Panc1 (cell line): ENCODE data around the gene MINDY4. TPM values are rescaled to one million over a fixed set of nuclear protein-coding genes. Genes with fewer than 3 reads are reported as not detected.

Experiments used
- ATAC-seq: fragments of 200-7000 bp; cut with Tn5 transposase; 2 replicates; pipeline ENCODE4 v1.9.1; 2020; ENCODE audit warnings: mild to moderate bottlenecking, moderate library complexity
- BruUV-seq: library from RNA; stranded (reverse); fragments of 400-500 nt; replicated peaks from 2 replicates; lab custom pipeline; 2021; lab: Mats Ljungman, UMichigan
- CTCF ChIA-PET: fragments of 300-600 bp; sonication (Branson Sonifier 250); formaldehyde crosslinking; loops from one replicate; lab custom pipeline; 2022; ENCODE audit warnings: antibody characterized with exemption; lab: Charles Lee
- POLR2A ChIA-PET: fragments of 300-600 bp; sonication (Branson Sonifier 250); formaldehyde crosslinking; loops from one replicate; lab custom pipeline; 2022; ENCODE audit warnings: antibody characterized with exemption; lab: Charles Lee
- DNase-seq: peaks from one replicate; pipeline ENCODE4 v3.0.0-alpha.2; 2010; ENCODE audit warnings: low read depth, low spot score
- H3K27ac ChIP-seq: 2 replicates; pipeline ENCODE4 v1.5.1; 2011; ENCODE audit warnings: mild to moderate bottlenecking, low read length, inconsistent platforms
- H3K27me3 ChIP-seq: fragments of 200-500 bp; sonication (Bioruptor generic); 2 replicates; pipeline ENCODE4 v1.6.0; 2014; ENCODE audit warnings: low read length, inconsistent platforms; ENCODE audit not compliant: control insufficient read depth, insufficient read depth
- H3K36me3 ChIP-seq: fragments of 200-500 bp; sonication (Bioruptor generic); 2 replicates; pipeline ENCODE4 v1.5.1; 2014; ENCODE audit warnings: inconsistent platforms, mild to moderate bottlenecking, low read length, moderate library complexity; ENCODE audit not compliant: control insufficient read depth, insufficient read depth
- H3K4me1 ChIP-seq: 2 replicates; pipeline ENCODE4 v1.5.1; 2011; ENCODE audit warnings: inconsistent platforms, mild to moderate bottlenecking, low read length, moderate library complexity; ENCODE audit not compliant: control insufficient read depth, insufficient read depth
- H3K4me3 ChIP-seq, 2 experiments: 2 replicates each; pipeline ENCODE4 v1.5.1; 2011 to 2012; ENCODE audit warnings: low read depth in 2 of 2, low read length in 2 of 2, mild to moderate bottlenecking in 2 of 2, inconsistent platforms in 1 of 2, moderate library complexity in 1 of 2
- H3K9me3 ChIP-seq: fragments of 200-500 bp; sonication (Bioruptor generic); 2 replicates; pipeline ENCODE4 v1.5.1; 2014; ENCODE audit warnings: low read depth, mild to moderate bottlenecking, inconsistent platforms, low read length, moderate library complexity; ENCODE audit not compliant: control insufficient read depth, insufficient read depth
- POLR2AphosphoS5 ChIP-seq: IDR thresholded peaks from 2 replicates; pipeline ENCODE4 v1.6.1; 2012; ENCODE audit warnings: mild to moderate bottlenecking, low read depth, low read length, moderate library complexity
- SIN3A ChIP-seq: IDR thresholded peaks from 2 replicates; pipeline ENCODE4 v1.6.1; 2012; ENCODE audit warnings: low read depth, mild to moderate bottlenecking, low read length, moderate library complexity, borderline replicate concordance; ENCODE audit not compliant: insufficient read depth
- TCF7L2 ChIP-seq: IDR thresholded peaks from 2 replicates; pipeline ENCODE4 v1.6.1; 2011; ENCODE audit warnings: mild to moderate bottlenecking, low read depth, low read length, inconsistent platforms
- in situ Hi-C: cut with HindIII; loops from 2 replicates; pipeline ENCODE4 v1.10.0; 2016; ENCODE audit warnings: low sequenced_read_pairs, low pct_unique_long_range_greater_than_20kb
- intact Hi-C: fragments of 100-400 bp; cut with micrococcal nuclease; formaldehyde crosslinking; loops from one replicate; pipeline ENCODE4 v1.10.0; 2022; ENCODE audit not compliant: unreplicated experiment
- total RNA-seq: library from RNA; stranded (reverse); gene quantifications from one replicate; pipeline ENCODE4 v1.2.1, GENCODE V29; 2021; ENCODE audit not compliant: unreplicated experiment
- TF ChIP-seq, protein P1 (sequence below), 2 experiments: IDR thresholded peaks; 2 replicates each; pipeline ENCODE4 v1.6.1; 2011 to 2012; ENCODE audit warnings: low read depth in 2 of 2, control low read depth in 1 of 2, low read length in 1 of 2, mild to moderate bottlenecking in 1 of 2, moderate library complexity in 1 of 2; ENCODE audit not compliant: insufficient read depth in 1 of 2
- TF ChIP-seq, protein P2 (sequence below): fragments of 450-650 bp; IDR thresholded peaks from 2 replicates; pipeline ENCODE4 v1.5.1; 2017; ENCODE audit warnings: mild to moderate bottlenecking

The MINDY4 gene
- total RNA-seq, 1 experiment from 2014 or later, result 6.2 TPM

DNA sequence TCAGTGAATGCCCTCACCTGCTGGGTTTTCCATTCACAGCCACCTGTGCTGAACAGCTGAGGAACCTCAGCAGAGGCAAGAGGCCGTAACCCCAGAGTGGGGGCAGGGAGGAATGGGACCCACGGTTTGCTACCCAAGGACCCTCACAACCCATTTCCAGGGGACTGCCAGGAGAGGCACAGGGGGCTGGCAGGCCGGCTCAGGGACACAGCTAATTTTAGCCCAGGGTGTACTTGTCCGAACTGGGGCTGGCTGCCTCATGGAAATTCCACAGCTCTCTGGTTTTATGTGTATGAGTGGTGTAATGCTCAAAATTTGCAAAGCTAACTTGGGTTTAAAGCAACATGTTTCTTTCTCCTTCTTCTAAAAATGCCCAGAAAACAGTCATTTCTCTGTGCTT lies 42.2 kb downstream of the MINDY4 start:
- in situ Hi-C loops (no loop called here), intact Hi-C loops (no loop called here)
- Histone ChIP-seq H3K27ac (no peak overlapping the region), H3K9me3 (no peaks in the 10 kb centered on the region), H3K4me3 (no peak overlapping the region), H3K4me1 (no peaks in the 10 kb centered on the region), H3K36me3 (no peaks in the 10 kb centered on the region), H3K27me3 (no peaks in the 10 kb centered on the region)
- DNase-seq (no peak), ATAC-seq (no peak)
- CTCF ChIA-PET, result no interaction called here
- POLR2A ChIA-PET, result no interaction called here
- TF ChIP-seq, protein P1, sequence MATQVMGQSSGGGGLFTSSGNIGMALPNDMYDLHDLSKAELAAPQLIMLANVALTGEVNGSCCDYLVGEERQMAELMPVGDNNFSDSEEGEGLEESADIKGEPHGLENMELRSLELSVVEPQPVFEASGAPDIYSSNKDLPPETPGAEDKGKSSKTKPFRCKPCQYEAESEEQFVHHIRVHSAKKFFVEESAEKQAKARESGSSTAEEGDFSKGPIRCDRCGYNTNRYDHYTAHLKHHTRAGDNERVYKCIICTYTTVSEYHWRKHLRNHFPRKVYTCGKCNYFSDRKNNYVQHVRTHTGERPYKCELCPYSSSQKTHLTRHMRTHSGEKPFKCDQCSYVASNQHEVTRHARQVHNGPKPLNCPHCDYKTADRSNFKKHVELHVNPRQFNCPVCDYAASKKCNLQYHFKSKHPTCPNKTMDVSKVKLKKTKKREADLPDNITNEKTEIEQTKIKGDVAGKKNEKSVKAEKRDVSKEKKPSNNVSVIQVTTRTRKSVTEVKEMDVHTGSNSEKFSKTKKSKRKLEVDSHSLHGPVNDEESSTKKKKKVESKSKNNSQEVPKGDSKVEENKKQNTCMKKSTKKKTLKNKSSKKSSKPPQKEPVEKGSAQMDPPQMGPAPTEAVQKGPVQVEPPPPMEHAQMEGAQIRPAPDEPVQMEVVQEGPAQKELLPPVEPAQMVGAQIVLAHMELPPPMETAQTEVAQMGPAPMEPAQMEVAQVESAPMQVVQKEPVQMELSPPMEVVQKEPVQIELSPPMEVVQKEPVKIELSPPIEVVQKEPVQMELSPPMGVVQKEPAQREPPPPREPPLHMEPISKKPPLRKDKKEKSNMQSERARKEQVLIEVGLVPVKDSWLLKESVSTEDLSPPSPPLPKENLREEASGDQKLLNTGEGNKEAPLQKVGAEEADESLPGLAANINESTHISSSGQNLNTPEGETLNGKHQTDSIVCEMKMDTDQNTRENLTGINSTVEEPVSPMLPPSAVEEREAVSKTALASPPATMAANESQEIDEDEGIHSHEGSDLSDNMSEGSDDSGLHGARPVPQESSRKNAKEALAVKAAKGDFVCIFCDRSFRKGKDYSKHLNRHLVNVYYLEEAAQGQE (IDR thresholded peaks at IDR 0.05; ENCODE audit: insufficient read depth in 1 of 2, low read depth in 2 of 2, low read length in 1 of 2), result no peak
- no peak for TF ChIP-seq TCF7L2
- TF ChIP-seq POLR2AphosphoS5, result no peak
- no peak for TF ChIP-seq SIN3A
- no TSS peak for BruUV-seq

DNA sequence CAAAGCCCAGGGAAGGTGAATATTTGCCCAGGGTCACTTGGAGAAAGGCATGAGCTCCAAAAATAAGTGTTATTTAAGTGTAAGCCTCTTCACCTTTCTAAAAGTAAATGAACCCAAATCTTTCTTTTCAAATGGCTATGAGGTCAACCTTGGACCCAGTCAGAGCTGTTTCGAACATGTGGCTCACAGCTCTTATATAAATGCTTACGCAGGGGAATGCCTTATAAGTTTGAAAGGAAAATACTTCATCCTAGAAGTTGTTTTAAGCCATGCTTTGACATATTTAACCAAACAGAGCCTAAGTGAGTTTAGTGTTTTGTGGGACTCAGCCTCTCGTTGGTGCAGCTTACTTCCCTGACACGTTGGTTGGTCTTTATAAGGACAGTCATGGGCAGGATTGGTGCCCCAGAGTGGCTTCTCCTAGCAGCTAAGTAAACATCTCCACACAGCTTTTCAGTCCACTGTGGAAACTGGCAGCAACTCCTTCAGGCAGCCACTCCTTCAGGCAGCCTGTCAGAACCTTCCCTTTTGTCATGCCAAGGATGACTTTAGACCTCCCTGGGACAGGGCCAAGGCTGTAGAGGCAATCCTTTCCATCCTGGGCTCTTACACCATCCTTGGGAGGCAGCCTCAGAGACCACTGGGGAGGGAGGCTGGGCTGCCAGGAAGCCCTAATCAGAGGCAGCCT lies 43.6 kb downstream of the MINDY4 start:
- Histone ChIP-seq H3K9me3 (no peaks in the 10 kb centered on the region), H3K27ac (no peak overlapping the region), H3K4me3 (no peak overlapping the region), H3K4me1 (no peaks in the 10 kb centered on the region), H3K27me3 (no peaks in the 10 kb centered on the region), H3K36me3 (no peaks in the 10 kb centered on the region)
- ChIA-PET CTCF (no interaction called here), POLR2A (no interaction called here)
- in situ Hi-C loops (no loop called here), intact Hi-C loops (no loop called here)
- no peak for ATAC-seq
- DNase-seq, result no peak
- no TSS peak for BruUV-seq
- TF ChIP-seq TCF7L2 (no peak), POLR2AphosphoS5 (no peak), SIN3A (no peak)
- TF ChIP-seq, protein P2, sequence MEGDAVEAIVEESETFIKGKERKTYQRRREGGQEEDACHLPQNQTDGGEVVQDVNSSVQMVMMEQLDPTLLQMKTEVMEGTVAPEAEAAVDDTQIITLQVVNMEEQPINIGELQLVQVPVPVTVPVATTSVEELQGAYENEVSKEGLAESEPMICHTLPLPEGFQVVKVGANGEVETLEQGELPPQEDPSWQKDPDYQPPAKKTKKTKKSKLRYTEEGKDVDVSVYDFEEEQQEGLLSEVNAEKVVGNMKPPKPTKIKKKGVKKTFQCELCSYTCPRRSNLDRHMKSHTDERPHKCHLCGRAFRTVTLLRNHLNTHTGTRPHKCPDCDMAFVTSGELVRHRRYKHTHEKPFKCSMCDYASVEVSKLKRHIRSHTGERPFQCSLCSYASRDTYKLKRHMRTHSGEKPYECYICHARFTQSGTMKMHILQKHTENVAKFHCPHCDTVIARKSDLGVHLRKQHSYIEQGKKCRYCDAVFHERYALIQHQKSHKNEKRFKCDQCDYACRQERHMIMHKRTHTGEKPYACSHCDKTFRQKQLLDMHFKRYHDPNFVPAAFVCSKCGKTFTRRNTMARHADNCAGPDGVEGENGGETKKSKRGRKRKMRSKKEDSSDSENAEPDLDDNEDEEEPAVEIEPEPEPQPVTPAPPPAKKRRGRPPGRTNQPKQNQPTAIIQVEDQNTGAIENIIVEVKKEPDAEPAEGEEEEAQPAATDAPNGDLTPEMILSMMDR, result no peak
- TF ChIP-seq, protein P1 (IDR thresholded peaks at IDR 0.05; ENCODE audit: insufficient read depth in 1 of 2, low read depth in 2 of 2, low read length in 1 of 2), result no peak
